ENCODE measurements around the gene CERS3.

CERS3 gene

GRCh38 chr15:100536733-100537132 is 8.0 kb upstream of the CERS3 start:
- no peaks in the 10 kb centered on the region for H3F3A ChIP-seq (ENCODE audit: low read depth)
- H3K9me3 ChIP-seq (ENCODE audit: insufficient read depth, low read depth, low read length), result no peaks in the 10 kb centered on the region
- no peaks in the 10 kb centered on the region for H3K27me3 ChIP-seq (ENCODE audit: insufficient read depth, low read length, poor library complexity, severe bottlenecking)
- H3K9ac ChIP-seq (ENCODE audit: low read depth, low read length, poor library complexity, severe bottlenecking), result no peak overlapping the region
- H3K4me2 ChIP-seq (ENCODE audit: low read depth, low read length, poor library complexity, severe bottlenecking), result no peak overlapping the region
- H3K4me1 ChIP-seq (ENCODE audit: insufficient read depth, low read length, poor library complexity, severe bottlenecking), result peaks cover 2% of the 10 kb centered on the region
- H4K20me1 ChIP-seq (ENCODE audit: insufficient read depth, low read length, poor library complexity, severe bottlenecking), result no peaks in the 10 kb centered on the region
- no peaks in the 10 kb centered on the region for H3K36me3 ChIP-seq (ENCODE audit: insufficient read depth, low read length)
- H3K4me3 ChIP-seq (ENCODE audit: low read length, poor library complexity, severe bottlenecking), result no peak overlapping the region
- no peak overlapping the region for H2AFZ ChIP-seq (ENCODE audit: low read length)
- no peaks in the 10 kb centered on the region for H3K9me2 ChIP-seq (replicated peaks; ENCODE audit: low read depth, low read length)
- no peaks in the 10 kb centered on the region for H3K79me2 ChIP-seq (ENCODE audit: insufficient read depth, low read length)
- TF ChIP-seq EZH2phosphoT487 (IDR thresholded peaks at IDR 0.05; ENCODE audit: borderline replicate concordance), result no peak
- TF ChIP-seq CTCF (conservative IDR thresholded peaks at IDR 0.05; ENCODE audit: low read length), result no peak

GRCh38 chr15:100533886-100534285 is 5.1 kb upstream of the CERS3 start:
- Histone ChIP-seq H3K4me3 (ENCODE audit: low read length, poor library complexity, severe bottlenecking) (no peak overlapping the region), H3K4me1 (ENCODE audit: insufficient read depth, low read length, poor library complexity, severe bottlenecking) (peaks cover 2% of the 10 kb centered on the region), H3K9ac (ENCODE audit: low read depth, low read length, poor library complexity, severe bottlenecking) (no peak overlapping the region), H3K36me3 (ENCODE audit: insufficient read depth, low read length) (no peaks in the 10 kb centered on the region), H2AFZ (ENCODE audit: low read length) (no peak overlapping the region), H3K27me3 (ENCODE audit: insufficient read depth, low read length, poor library complexity, severe bottlenecking) (no peaks in the 10 kb centered on the region), H3K9me2 (replicated peaks; ENCODE audit: low read depth, low read length) (no peaks in the 10 kb centered on the region), H3K9me3 (ENCODE audit: insufficient read depth, low read depth, low read length) (no peaks in the 10 kb centered on the region), H3K4me2 (ENCODE audit: low read depth, low read length, poor library complexity, severe bottlenecking) (no peak overlapping the region), H3F3A (ENCODE audit: low read depth) (no peaks in the 10 kb centered on the region), H4K20me1 (ENCODE audit: insufficient read depth, low read length, poor library complexity, severe bottlenecking) (no peaks in the 10 kb centered on the region), H3K79me2 (ENCODE audit: insufficient read depth, low read length) (no peaks in the 10 kb centered on the region)
- TF ChIP-seq EZH2phosphoT487 (IDR thresholded peaks at IDR 0.05; ENCODE audit: borderline replicate concordance), result no peak

GRCh38 chr15:100531823-100532327 is 3.1 kb upstream of the CERS3 start:
- H3K36me3 ChIP-seq (ENCODE audit: insufficient read depth, low read length), result no peaks in the 10 kb centered on the region
- no peak overlapping the region for H3K9ac ChIP-seq (ENCODE audit: low read depth, low read length, poor library complexity, severe bottlenecking)
- H2AFZ ChIP-seq (ENCODE audit: low read length), result no peak overlapping the region
- H3K4me3 ChIP-seq (ENCODE audit: low read length, poor library complexity, severe bottlenecking), result no peak overlapping the region
- TF ChIP-seq EZH2phosphoT487 (IDR thresholded peaks at IDR 0.05; ENCODE audit: borderline replicate concordance), result no peak
- no peak for TF ChIP-seq CTCF (conservative IDR thresholded peaks at IDR 0.05; ENCODE audit: low read length)
- H3K4me1 ChIP-seq (ENCODE audit: insufficient read depth, low read length, poor library complexity, severe bottlenecking), result no peaks in the 10 kb centered on the region
- no peaks in the 10 kb centered on the region for H4K20me1 ChIP-seq (ENCODE audit: insufficient read depth, low read length, poor library complexity, severe bottlenecking)
- no peaks in the 10 kb centered on the region for H3K27me3 ChIP-seq (ENCODE audit: insufficient read depth, low read length, poor library complexity, severe bottlenecking)
- no peaks in the 10 kb centered on the region for H3F3A ChIP-seq (ENCODE audit: low read depth)
- no peak overlapping the region for H3K4me2 ChIP-seq (ENCODE audit: low read depth, low read length, poor library complexity, severe bottlenecking)
- H3K9me2 ChIP-seq (replicated peaks; ENCODE audit: low read depth, low read length), result no peaks in the 10 kb centered on the region
- H3K79me2 ChIP-seq (ENCODE audit: insufficient read depth, low read length), result no peaks in the 10 kb centered on the region
- no peaks in the 10 kb centered on the region for H3K9me3 ChIP-seq (ENCODE audit: insufficient read depth, low read depth, low read length)

GRCh38 chr15:100531204-100531603 is 2.5 kb upstream of the CERS3 start:
- H3K36me3 ChIP-seq (ENCODE audit: insufficient read depth, low read length), result no peaks in the 10 kb centered on the region
- H3K9me3 ChIP-seq (ENCODE audit: insufficient read depth, low read depth, low read length), result no peaks in the 10 kb centered on the region
- no peak overlapping the region for H3K4me2 ChIP-seq (ENCODE audit: low read depth, low read length, poor library complexity, severe bottlenecking)
- no peaks in the 10 kb centered on the region for H3K4me1 ChIP-seq (ENCODE audit: insufficient read depth, low read length, poor library complexity, severe bottlenecking)
- H3K4me3 ChIP-seq (ENCODE audit: low read length, poor library complexity, severe bottlenecking), result no peak overlapping the region
- H4K20me1 ChIP-seq (ENCODE audit: insufficient read depth, low read length, poor library complexity, severe bottlenecking), result no peaks in the 10 kb centered on the region
- TF ChIP-seq EZH2phosphoT487 (IDR thresholded peaks at IDR 0.05; ENCODE audit: borderline replicate concordance), result no peak
- TF ChIP-seq CTCF (conservative IDR thresholded peaks at IDR 0.05; ENCODE audit: low read length), result no peak
- no peaks in the 10 kb centered on the region for H3K9me2 ChIP-seq (replicated peaks; ENCODE audit: low read depth, low read length)
- no peaks in the 10 kb centered on the region for H3K79me2 ChIP-seq (ENCODE audit: insufficient read depth, low read length)
- H3F3A ChIP-seq (ENCODE audit: low read depth), result no peaks in the 10 kb centered on the region
- no peaks in the 10 kb centered on the region for H3K27me3 ChIP-seq (ENCODE audit: insufficient read depth, low read length, poor library complexity, severe bottlenecking)
- no peak overlapping the region for H3K9ac ChIP-seq (ENCODE audit: low read depth, low read length, poor library complexity, severe bottlenecking)
- H2AFZ ChIP-seq (ENCODE audit: low read length), result no peak overlapping the region
